ENCODE data around the gene RPS23.

The RPS23 gene

GRCh38 chr5:82277987-82278710 is at the start of gene RPS23:
TSS of gene RPS23 (minus strand) at chr5:82278354. CDS start at chr5:82278323, 31 bp downstream.
- peak; percentile 69 to 79 for DNase-seq (ENCODE audit: extremely low read depth in 1 of 2, low read depth in 1 of 2)

- no peak for DNase-seq (ENCODE audit: extremely low read depth in 1 of 2, low read depth in 1 of 2)
These were observed 49.8 kb upstream of the RPS23 start for GRCh38 chr5:82327941-82328340.

GRCh38 chr5:82325996-82326395 is 47.8 kb upstream of the RPS23 start:
- no peak for DNase-seq (ENCODE audit: extremely low read depth in 1 of 2, low read depth in 1 of 2)

GRCh38 chr5:82325155-82325554 is 47.0 kb upstream of the RPS23 start:
- DNase-seq (ENCODE audit: extremely low read depth in 1 of 2, low read depth in 1 of 2), result no peak

- no peak for DNase-seq (ENCODE audit: extremely low read depth in 1 of 2, low read depth in 1 of 2)
These were observed 42.8 kb upstream of the RPS23 start for GRCh38 chr5:82320966-82321365.

GRCh38 chr5:82319651-82320376 is 41.7 kb upstream of the RPS23 start:
- DNase-seq (ENCODE audit: extremely low read depth in 1 of 2, low read depth in 1 of 2), result no peak

DNA sequence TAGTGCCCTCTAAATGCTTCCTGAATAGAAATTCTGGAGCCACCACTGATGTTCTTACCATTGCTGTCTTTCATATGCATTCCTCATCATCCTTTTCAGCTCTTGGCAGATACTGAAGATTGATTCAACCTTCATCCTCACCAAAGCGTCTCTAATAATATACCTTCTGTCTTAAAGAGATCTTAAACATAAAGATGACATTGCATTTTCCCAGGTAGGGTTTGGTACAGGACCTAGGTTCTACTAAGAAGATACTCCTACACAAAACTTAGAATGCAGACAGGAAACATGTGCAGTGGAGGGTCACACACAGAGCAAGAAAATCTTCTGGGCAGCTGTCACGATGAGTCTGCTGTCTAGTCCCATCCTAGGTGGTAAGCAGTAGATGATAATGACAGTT is 41.0 kb upstream of the RPS23 start:
- DNase-seq (ENCODE audit: extremely low read depth in 1 of 2, low read depth in 1 of 2), result no peak

DNA sequence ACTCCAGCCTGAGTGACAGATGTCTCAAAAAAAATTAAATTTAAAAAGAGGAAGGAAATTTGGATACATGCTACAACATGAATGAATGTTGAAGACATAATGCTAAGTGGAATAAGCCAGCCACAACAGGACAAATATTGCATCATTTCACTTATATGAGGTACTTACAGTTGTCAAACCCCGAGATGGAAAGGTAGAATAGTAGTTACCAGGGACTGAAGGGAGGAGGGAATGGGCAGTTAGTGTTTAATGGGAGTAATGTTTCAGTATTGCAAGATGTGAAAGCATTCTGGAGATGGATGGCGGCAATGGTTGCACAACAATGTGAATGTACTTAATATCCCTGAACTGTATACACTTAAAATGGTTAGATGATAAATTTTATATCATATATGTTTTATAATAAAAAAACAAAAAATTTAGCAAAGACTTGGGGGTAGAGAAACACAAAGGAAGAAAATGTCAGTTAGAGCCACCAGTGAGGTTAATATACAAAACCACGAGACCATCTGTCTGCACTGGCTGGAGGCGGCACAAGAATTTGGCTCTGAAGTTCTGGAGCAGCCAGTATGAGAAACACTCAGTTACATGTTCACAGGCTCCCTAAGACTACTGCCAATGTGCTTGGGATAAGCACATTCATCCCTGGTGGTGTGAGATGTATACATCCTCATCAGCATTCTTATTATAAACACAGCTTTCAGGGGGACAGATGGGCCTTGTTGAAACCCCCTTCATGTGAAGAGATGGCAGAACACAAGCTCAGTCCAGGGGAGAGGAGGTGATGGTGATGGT is 37.0 kb upstream of the RPS23 start:
- DNase-seq (ENCODE audit: extremely low read depth in 1 of 2, low read depth in 1 of 2), result no peak

GRCh38 chr5:82313016-82313415 is 34.9 kb upstream of the RPS23 start:
- no peak for DNase-seq (ENCODE audit: extremely low read depth in 1 of 2, low read depth in 1 of 2)

DNA sequence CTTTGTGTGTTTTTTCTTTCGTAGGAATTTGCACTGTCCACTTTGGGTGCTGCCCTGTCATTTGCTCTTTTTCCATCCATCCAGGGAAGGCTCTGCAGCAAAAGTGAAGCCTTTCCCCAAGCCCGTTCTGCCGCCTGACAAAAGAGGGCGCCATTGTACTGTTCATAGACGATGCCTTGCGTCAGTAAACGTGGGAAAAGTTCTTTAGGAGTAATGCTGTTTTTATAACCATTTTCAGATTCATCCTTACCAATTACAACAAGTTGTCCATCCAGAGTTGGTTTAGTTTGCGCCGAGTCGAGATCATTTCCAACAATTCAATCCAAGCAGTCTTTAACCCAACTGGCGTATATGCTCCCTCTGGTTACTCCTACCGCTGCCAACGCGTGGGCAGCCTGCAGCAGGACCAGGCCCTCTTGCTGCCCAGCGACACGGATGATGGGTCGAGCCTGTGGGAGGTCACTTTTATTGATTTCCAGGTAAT is 34.3 kb upstream of the RPS23 start:
- no peak for DNase-seq (ENCODE audit: extremely low read depth in 1 of 2, low read depth in 1 of 2)

GRCh38 chr5:82309091-82309531 is 31.0 kb upstream of the RPS23 start:
- DNase-seq (ENCODE audit: extremely low read depth in 1 of 2, low read depth in 1 of 2), result no peak

DNA sequence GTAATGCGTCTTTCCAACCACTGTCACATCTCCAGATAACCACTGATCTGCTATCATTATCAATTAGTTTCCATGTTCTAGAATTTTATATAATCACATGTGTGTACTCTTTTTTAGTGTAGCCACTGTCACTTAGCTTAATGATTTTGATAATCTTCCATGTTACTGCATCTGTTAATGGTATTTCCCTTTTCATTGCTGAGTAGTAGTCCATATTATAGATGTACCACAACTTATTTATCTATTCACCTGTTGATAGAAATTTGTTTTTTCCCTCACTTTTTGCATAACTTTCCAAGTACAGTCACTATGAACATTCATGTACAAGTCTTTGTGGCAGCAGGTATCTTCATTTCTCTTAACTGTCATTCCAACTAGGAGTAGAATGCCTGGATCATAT is 30.3 kb upstream of the RPS23 start:
- DNase-seq (ENCODE audit: extremely low read depth in 1 of 2, low read depth in 1 of 2), result no peak

- no peak for DNase-seq (ENCODE audit: extremely low read depth in 1 of 2, low read depth in 1 of 2)
These were observed 29.3 kb upstream of the RPS23 start for GRCh38 chr5:82307451-82307850.

DNA sequence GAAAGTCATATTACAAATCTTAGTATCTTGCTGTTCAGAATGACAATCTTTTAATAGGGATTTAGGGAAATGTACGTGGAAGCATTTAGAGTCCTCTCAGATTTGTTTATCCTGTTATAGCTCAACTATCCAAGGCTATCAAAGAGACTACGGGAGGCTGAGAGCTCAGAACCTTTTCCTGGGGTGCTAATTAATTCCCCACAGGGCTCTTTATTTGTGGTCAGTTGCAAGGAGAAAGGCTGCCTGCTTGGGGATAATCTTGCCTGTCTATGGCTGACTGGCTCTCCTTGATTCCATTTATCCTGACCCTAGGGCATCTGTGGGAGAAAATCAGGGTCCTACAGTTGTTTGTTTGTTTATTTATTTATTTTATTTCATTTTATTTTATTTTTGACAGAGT is 28.0 kb upstream of the RPS23 start:
- DNase-seq (ENCODE audit: extremely low read depth in 1 of 2, low read depth in 1 of 2), result no peak

DNA sequence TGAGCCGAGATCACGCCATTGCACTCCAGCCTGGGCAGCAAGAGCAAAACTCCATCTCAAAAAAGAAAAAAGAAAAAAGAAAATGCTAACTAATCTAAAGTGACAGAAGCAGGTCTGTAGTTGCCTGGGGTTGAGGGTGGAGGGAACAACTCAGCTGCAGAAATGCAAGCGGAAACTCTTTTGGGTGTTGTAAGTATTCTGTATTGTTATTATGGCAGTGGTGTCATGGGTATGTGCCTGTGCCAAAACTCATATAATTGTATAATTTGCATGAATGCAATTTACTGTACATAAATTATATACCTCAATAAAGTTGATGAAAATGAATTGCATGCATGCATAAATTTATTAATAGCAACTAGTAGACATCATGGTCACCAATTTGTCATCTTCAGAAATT is 23.0 kb upstream of the RPS23 start:
- DNase-seq (ENCODE audit: extremely low read depth in 1 of 2, low read depth in 1 of 2), result no peak

DNA sequence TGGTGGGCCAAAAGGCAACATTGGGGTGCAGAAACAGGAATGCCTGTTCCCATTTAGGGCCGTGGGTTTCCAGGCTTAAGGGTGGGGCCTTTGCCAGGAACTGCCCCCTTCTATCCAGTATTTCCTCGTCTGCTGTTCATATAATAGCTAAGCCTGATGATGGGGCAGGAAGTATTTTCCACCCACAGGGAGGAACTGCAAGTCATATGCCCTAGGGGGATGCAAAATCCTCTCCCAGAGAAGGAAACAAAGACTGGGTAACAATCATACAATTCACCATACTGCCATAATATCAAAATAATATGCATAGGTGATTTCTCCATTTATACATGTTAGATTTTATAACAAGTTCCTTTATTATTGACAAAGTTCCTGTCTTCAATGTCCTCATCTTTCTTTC is 20.5 kb upstream of the RPS23 start:
- DNase-seq (ENCODE audit: extremely low read depth in 1 of 2, low read depth in 1 of 2), result no peak

GRCh38 chr5:82297711-82298110 is 19.6 kb upstream of the RPS23 start:
- no peak for DNase-seq (ENCODE audit: extremely low read depth in 1 of 2, low read depth in 1 of 2)

- DNase-seq (ENCODE audit: extremely low read depth in 1 of 2, low read depth in 1 of 2), result no peak
These were observed 18.8 kb upstream of the RPS23 start for GRCh38 chr5:82296929-82297328.

DNA sequence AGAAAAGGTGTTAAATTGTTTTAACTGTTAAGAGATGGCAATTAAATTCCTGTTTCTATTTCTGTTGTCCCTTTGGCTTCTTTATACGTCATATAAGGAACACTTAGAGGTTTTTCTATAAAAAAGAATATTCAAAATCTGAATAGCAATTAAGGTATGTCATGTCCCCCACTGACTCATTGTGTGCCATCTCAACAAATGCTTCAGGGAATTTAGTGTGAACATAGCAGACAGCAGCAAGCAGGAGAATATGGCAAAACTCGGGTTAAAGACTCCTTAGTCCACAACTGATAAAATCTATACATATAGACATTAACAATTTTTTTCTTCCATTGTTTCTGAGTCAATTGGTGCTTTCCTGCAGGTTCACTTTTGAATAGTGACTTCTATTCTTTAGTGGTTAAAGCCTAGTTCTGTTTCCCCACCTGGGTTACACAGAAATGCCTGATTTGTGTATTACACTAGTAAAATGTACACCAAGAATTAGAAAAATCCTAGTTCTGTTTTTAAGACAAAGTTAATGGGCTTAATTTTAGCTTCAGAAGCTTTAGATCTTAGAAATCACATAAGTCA is 17.9 kb upstream of the RPS23 start:
- no peak for DNase-seq (ENCODE audit: extremely low read depth in 1 of 2, low read depth in 1 of 2)

DNA sequence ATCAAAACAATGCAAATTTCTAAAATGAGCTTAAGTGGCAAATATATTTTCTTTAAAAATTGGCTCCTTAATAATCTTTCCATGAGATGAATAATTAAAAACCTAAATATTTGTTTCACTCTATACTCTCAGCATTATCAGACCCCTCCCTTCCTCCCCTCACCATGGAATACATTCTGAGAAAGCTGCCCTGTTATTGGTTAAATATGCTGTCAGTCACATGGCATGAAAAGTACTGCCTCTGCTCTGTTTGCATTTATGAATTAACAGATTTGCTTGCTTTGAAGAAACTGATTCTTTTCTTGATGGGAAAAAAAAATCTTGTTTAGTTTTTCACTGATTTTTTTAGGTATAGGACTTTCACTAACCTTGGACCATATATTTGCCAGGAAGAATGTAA is 17.0 kb upstream of the RPS23 start:
- no peak for DNase-seq (ENCODE audit: extremely low read depth in 1 of 2, low read depth in 1 of 2)

DNA sequence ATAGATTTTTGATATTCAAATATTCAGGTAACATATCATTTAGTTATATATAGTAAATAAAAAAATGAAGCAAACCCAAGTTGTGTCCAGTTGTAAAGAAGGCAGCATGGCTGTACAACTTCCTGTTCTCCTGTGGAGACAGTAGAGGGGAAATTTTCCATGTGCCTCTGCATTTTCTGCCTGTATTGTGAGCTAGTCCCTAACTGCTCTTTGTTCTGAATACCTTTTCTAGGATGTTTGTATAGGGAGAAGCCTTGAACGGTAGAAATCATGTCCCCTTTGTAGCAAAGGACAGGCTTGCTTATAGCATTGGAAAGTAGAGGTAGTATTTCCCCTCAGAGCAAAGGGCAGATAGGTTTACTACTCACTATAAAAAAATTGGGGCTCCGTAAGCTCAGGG is 13.3 kb upstream of the RPS23 start:
- DNase-seq (ENCODE audit: extremely low read depth in 1 of 2, low read depth in 1 of 2), result no peak

Measured in activated CD8-positive, alpha-beta memory T cell treated with anti-CD3 and anti-CD28 coated beads for 1 hour (primary cell).